ENCODE results near the gene PTH1R.
A peak's percentile ranks its signal among the peaks of the same experiment; 100 is the strongest.

The PTH1R gene

GRCh38 chr3:46845397-46845859, 32.1 kb upstream of the PTH1R start:
- no peak for TF ChIP-seq CTCF (IDR thresholded peaks at IDR 0.05; ENCODE audit: control insufficient read depth, extremely low read depth, insufficient read depth)

GRCh38 chr3:46845860-46846623, 31.5 kb upstream of the PTH1R start:
- peak; percentile 9; the same call in 1 of the 2 replicates for TF ChIP-seq CTCF (IDR thresholded peaks at IDR 0.05; ENCODE audit: control insufficient read depth, extremely low read depth, insufficient read depth)
- H3K4me3 ChIP-seq (ENCODE audit: low read depth, low read length), result no peak overlapping the region
- DNase-seq (ENCODE audit: low read depth), result no peak

More at GRCh38 chr3:46845397-46845859, 32.1 kb upstream of the PTH1R start:
- DNase-seq (ENCODE audit: low read depth), result no peak
- no peak overlapping the region for H3K4me3 ChIP-seq (ENCODE audit: low read depth, low read length)

- no peak for TF ChIP-seq CTCF (IDR thresholded peaks at IDR 0.05; ENCODE audit: control insufficient read depth, extremely low read depth, insufficient read depth)
- no peak for DNase-seq (ENCODE audit: low read depth)
- no peak overlapping the region for H3K4me3 ChIP-seq (ENCODE audit: low read depth, low read length)
Measured at GRCh38 chr3:46846624-46847542, 30.6 kb upstream of the PTH1R start.

- TF ChIP-seq CTCF (IDR thresholded peaks at IDR 0.05; ENCODE audit: control insufficient read depth, extremely low read depth, insufficient read depth), result no peak
- no peak overlapping the region for H3K4me3 ChIP-seq (ENCODE audit: low read depth, low read length)
Measured at GRCh38 chr3:46847744-46848143, 29.8 kb upstream of the PTH1R start.

GRCh38 chr3:46848271-46849044, 29.1 kb upstream of the PTH1R start:
- TF ChIP-seq CTCF (IDR thresholded peaks at IDR 0.05; ENCODE audit: control insufficient read depth, extremely low read depth, insufficient read depth), result peak; percentile 29; the same call in 1 of the 2 replicates
- no peak for DNase-seq (ENCODE audit: low read depth)
- H3K4me3 ChIP-seq (ENCODE audit: low read depth, low read length), result no peak overlapping the region

More at GRCh38 chr3:46847744-46848143, 29.8 kb upstream of the PTH1R start:
- DNase-seq (ENCODE audit: low read depth), result no peak

- no peak for DNase-seq (ENCODE audit: low read depth)
- no peak overlapping the region for H3K4me3 ChIP-seq (ENCODE audit: low read depth, low read length)
- no peak for TF ChIP-seq CTCF (IDR thresholded peaks at IDR 0.05; ENCODE audit: control insufficient read depth, extremely low read depth, insufficient read depth)
Measured at GRCh38 chr3:46849045-46849631, 28.4 kb upstream of the PTH1R start.
